ENCODE measurements around the gene CKMT1A.
A peak's percentile ranks its signal among the peaks of the same experiment; 100 is the strongest.
"Not testable (repeated sequence)": the region's sequence is repeated elsewhere in the genome, so short reads cannot be mapped to it uniquely, and the experiment has no call there.

CKMT1A gene

GRCh38 chr15:43692679-43693078 lies 980 bp upstream of the CKMT1A start:
- H3K27ac ChIP-seq (ENCODE audit: insufficient read depth, low read length, poor library complexity, severe bottlenecking); H3K36me3 ChIP-seq (ENCODE audit: control insufficient read depth, insufficient read depth, low read length); H3K27me3 ChIP-seq (replicated peaks; ENCODE audit: control insufficient read depth, insufficient read depth, low read length, poor library complexity, severe bottlenecking); DNase-seq; H3K4me1 ChIP-seq (ENCODE audit: control insufficient read depth, insufficient read depth, low read length, poor library complexity, severe bottlenecking); H3K9me3 ChIP-seq (ENCODE audit: control insufficient read depth, low read length); H3K4me3 ChIP-seq (ENCODE audit: insufficient read depth, low read depth, low read length, poor library complexity, severe bottlenecking): not testable (repeated sequence)

GRCh38 chr15:43702174-43702573 lies 8.5 kb downstream of the CKMT1A start:
- Histone ChIP-seq H3K4me3 (ENCODE audit: insufficient read depth, low read depth, low read length, poor library complexity, severe bottlenecking) (no peak overlapping the region), H3K27me3 (replicated peaks; ENCODE audit: control insufficient read depth, insufficient read depth, low read length, poor library complexity, severe bottlenecking) (no peaks in the 10 kb centered on the region), H3K27ac (ENCODE audit: insufficient read depth, low read length, poor library complexity, severe bottlenecking) (no peak overlapping the region), H3K36me3 (ENCODE audit: control insufficient read depth, insufficient read depth, low read length) (no peaks in the 10 kb centered on the region), H3K4me1 (ENCODE audit: control insufficient read depth, insufficient read depth, low read length, poor library complexity, severe bottlenecking) (no peaks in the 10 kb centered on the region), H3K9me3 (ENCODE audit: control insufficient read depth, low read length) (no peaks in the 10 kb centered on the region)
- DNase-seq, result no peak

- Histone ChIP-seq H3K4me1 (ENCODE audit: control insufficient read depth, insufficient read depth, low read length, poor library complexity, severe bottlenecking) (no peaks in the 10 kb centered on the region), H3K9me3 (ENCODE audit: control insufficient read depth, low read length) (no peaks in the 10 kb centered on the region)
Measured at GRCh38 chr15:43702701-43703424, 9.2 kb downstream of the CKMT1A start.

DNA sequence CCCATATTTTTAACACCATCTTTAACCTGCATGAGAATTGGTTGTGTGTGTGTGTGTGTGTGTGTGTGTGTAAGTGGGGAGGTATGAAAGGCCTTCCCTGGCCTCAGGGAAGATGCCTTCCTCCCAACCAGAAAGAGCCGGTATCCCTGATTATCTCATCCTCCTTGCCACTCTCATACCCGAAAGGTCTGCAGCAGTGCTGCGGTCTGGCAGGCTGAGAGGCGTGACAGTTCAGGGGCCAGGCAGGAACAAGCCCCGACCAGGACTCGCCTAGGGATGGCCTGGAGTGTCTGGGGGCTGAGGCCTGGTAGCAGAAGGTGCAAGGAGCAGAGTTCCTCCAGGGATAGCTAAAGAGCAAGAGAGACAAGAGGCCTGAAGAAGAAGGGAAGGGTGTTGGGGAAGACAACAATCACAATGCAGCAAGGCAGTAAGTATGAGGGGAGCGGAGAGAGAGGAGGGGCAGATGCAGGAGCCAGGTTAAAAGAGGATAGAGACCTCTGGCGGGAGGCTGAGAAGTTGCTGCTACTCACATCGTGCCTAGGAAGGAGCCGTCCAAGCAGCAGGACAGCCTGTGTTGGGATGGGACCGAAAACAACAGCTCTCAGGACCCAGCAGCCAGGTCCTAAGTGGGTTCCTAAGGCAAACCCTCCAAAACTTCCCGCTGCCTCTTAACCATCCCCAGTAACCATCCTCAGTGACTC lies 16.9 kb downstream of the CKMT1A start:
- H3K9me3 ChIP-seq (ENCODE audit: control insufficient read depth, low read length); H3K27me3 ChIP-seq (replicated peaks; ENCODE audit: control insufficient read depth, insufficient read depth, low read length, poor library complexity, severe bottlenecking); H3K4me3 ChIP-seq (ENCODE audit: insufficient read depth, low read depth, low read length, poor library complexity, severe bottlenecking); H3K27ac ChIP-seq (ENCODE audit: insufficient read depth, low read length, poor library complexity, severe bottlenecking); H3K4me1 ChIP-seq (ENCODE audit: control insufficient read depth, insufficient read depth, low read length, poor library complexity, severe bottlenecking); H3K36me3 ChIP-seq (ENCODE audit: control insufficient read depth, insufficient read depth, low read length); DNase-seq: not testable (repeated sequence)

More at GRCh38 chr15:43702701-43703424, 9.2 kb downstream of the CKMT1A start:
- Histone ChIP-seq H3K4me3 (ENCODE audit: insufficient read depth, low read depth, low read length, poor library complexity, severe bottlenecking) (no peak overlapping the region), H3K27me3 (replicated peaks; ENCODE audit: control insufficient read depth, insufficient read depth, low read length, poor library complexity, severe bottlenecking) (no peaks in the 10 kb centered on the region), H3K36me3 (ENCODE audit: control insufficient read depth, insufficient read depth, low read length) (no peaks in the 10 kb centered on the region), H3K27ac (ENCODE audit: insufficient read depth, low read length, poor library complexity, severe bottlenecking) (no peak overlapping the region)
- no peak for DNase-seq

DNA sequence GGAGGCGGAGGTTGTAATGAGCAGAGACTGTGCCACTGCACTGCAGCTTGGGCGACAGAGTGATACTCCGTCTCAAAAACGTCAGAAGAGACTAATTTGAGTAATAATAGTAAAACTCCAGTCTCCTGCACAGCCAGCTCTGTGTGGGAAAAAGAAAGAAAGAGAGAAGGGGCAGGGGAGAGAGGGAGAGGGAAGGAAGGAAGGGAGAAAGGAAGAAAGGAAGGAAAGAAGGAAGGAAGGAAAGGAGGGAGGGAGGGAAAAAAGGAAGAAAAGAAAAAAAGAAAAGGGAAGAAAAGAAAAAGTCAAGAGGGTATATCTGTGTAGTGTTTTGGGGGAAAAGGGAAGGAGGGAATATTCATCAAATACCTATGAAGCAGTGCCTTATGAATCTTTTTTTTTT lies 29.5 kb downstream of the CKMT1A start:
- DNase-seq, result no peak
- H3K4me1 ChIP-seq (ENCODE audit: control insufficient read depth, insufficient read depth, low read length, poor library complexity, severe bottlenecking), result no peaks in the 10 kb centered on the region

GRCh38 chr15:43726306-43726705 lies 32.6 kb downstream of the CKMT1A start:
- not testable (repeated sequence) for H3K4me1 ChIP-seq (ENCODE audit: control insufficient read depth, insufficient read depth, low read length, poor library complexity, severe bottlenecking); H3K36me3 ChIP-seq (ENCODE audit: control insufficient read depth, insufficient read depth, low read length); DNase-seq; H3K4me3 ChIP-seq (ENCODE audit: insufficient read depth, low read depth, low read length, poor library complexity, severe bottlenecking); H3K27me3 ChIP-seq (replicated peaks; ENCODE audit: control insufficient read depth, insufficient read depth, low read length, poor library complexity, severe bottlenecking); H3K27ac ChIP-seq (ENCODE audit: insufficient read depth, low read length, poor library complexity, severe bottlenecking); H3K9me3 ChIP-seq (ENCODE audit: control insufficient read depth, low read length)

More for the DNA sequence above, 29.5 kb downstream of the CKMT1A start:
- Histone ChIP-seq H3K27me3 (replicated peaks; ENCODE audit: control insufficient read depth, insufficient read depth, low read length, poor library complexity, severe bottlenecking) (no peaks in the 10 kb centered on the region), H3K36me3 (ENCODE audit: control insufficient read depth, insufficient read depth, low read length) (no peaks in the 10 kb centered on the region), H3K9me3 (ENCODE audit: control insufficient read depth, low read length) (no peaks in the 10 kb centered on the region), H3K27ac (ENCODE audit: insufficient read depth, low read length, poor library complexity, severe bottlenecking) (no peak overlapping the region), H3K4me3 (ENCODE audit: insufficient read depth, low read depth, low read length, poor library complexity, severe bottlenecking) (no peak overlapping the region)

DNA sequence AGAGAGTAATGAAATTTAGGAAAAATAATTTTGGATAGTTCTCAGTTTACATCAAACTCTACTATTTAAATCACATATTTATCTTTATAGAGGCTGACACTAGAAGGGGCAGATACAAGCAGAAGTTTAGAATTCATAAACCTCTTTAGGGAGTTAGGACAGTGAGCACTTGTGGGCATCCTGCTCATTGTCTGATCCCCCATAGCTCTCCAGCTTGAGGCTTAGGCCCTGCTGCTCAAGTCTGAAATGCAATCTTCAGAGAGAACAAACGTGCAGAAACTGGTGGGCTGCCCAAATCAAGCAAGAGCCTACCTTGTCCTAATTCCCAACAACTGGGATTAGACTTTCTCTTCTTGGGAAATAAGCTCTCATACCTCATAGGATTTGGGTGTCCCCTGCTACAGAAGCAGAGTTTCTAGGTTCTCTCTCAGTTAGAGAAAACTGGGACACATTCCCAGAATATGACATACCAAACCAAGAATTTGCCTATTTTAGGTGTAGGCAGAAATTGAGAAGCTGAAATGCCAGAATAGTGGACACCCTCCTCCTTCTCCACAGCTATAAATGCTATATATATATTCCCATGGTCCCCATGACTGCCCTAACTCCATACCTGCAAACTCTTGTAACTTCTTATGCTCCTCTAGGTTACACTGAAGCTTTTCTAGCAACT lies 34.5 kb downstream of the CKMT1A start:
- not testable (repeated sequence) for H3K36me3 ChIP-seq (ENCODE audit: control insufficient read depth, insufficient read depth, low read length); DNase-seq; H3K27ac ChIP-seq (ENCODE audit: insufficient read depth, low read length, poor library complexity, severe bottlenecking); H3K9me3 ChIP-seq (ENCODE audit: control insufficient read depth, low read length); H3K4me1 ChIP-seq (ENCODE audit: control insufficient read depth, insufficient read depth, low read length, poor library complexity, severe bottlenecking); H3K27me3 ChIP-seq (replicated peaks; ENCODE audit: control insufficient read depth, insufficient read depth, low read length, poor library complexity, severe bottlenecking); H3K4me3 ChIP-seq (ENCODE audit: insufficient read depth, low read depth, low read length, poor library complexity, severe bottlenecking)

- H3K4me3 ChIP-seq (ENCODE audit: insufficient read depth, low read depth, low read length, poor library complexity, severe bottlenecking), result no peak overlapping the region
- H3K36me3 ChIP-seq (ENCODE audit: control insufficient read depth, insufficient read depth, low read length), result no peaks in the 10 kb centered on the region
- no peaks in the 10 kb centered on the region for H3K9me3 ChIP-seq (ENCODE audit: control insufficient read depth, low read length)
- no peak for DNase-seq
- no peak overlapping the region for H3K27ac ChIP-seq (ENCODE audit: insufficient read depth, low read length, poor library complexity, severe bottlenecking)
- no peaks in the 10 kb centered on the region for H3K27me3 ChIP-seq (replicated peaks; ENCODE audit: control insufficient read depth, insufficient read depth, low read length, poor library complexity, severe bottlenecking)
- H3K4me1 ChIP-seq (ENCODE audit: control insufficient read depth, insufficient read depth, low read length, poor library complexity, severe bottlenecking), result no peaks in the 10 kb centered on the region
Measured at GRCh38 chr15:43735416-43735815, 41.8 kb downstream of the CKMT1A start.

GRCh38 chr15:43746245-43746902 lies 52.7 kb downstream of the CKMT1A start, which contains the start of gene PDIA3:
Gene PDIA3, plus strand, starts transcription at chr15:43746438. Its CDS starts 102 bp downstream, at chr15:43746540.
- peaks cover 18% of the 10 kb centered on the region for H3K4me1 ChIP-seq (ENCODE audit: control insufficient read depth, insufficient read depth, low read length, poor library complexity, severe bottlenecking)
- H3K27me3 ChIP-seq (replicated peaks; ENCODE audit: control insufficient read depth, insufficient read depth, low read length, poor library complexity, severe bottlenecking); H3K9me3 ChIP-seq (ENCODE audit: control insufficient read depth, low read length); H3K36me3 ChIP-seq (ENCODE audit: control insufficient read depth, insufficient read depth, low read length): not testable (repeated sequence)
- peak; percentile 77 to 81 (median 77) for DNase-seq
- peak within 1 kb of the TSS; percentile 92 for H3K27ac ChIP-seq (ENCODE audit: insufficient read depth, low read length, poor library complexity, severe bottlenecking)
- peak within 1 kb of the TSS; percentile 71 for H3K4me3 ChIP-seq (ENCODE audit: insufficient read depth, low read depth, low read length, poor library complexity, severe bottlenecking)
